Raji (cell line): Measurements from ENCODE around the gene ERG.

Experiments
- POLR2A ChIP-seq: IDR thresholded peaks from 2 replicates; pipeline ENCODE4 v1.6.1; 2011; ENCODE audit warnings: low read depth, low read length, control low read depth; ENCODE audit not compliant: insufficient read depth

The ERG gene

DNA sequence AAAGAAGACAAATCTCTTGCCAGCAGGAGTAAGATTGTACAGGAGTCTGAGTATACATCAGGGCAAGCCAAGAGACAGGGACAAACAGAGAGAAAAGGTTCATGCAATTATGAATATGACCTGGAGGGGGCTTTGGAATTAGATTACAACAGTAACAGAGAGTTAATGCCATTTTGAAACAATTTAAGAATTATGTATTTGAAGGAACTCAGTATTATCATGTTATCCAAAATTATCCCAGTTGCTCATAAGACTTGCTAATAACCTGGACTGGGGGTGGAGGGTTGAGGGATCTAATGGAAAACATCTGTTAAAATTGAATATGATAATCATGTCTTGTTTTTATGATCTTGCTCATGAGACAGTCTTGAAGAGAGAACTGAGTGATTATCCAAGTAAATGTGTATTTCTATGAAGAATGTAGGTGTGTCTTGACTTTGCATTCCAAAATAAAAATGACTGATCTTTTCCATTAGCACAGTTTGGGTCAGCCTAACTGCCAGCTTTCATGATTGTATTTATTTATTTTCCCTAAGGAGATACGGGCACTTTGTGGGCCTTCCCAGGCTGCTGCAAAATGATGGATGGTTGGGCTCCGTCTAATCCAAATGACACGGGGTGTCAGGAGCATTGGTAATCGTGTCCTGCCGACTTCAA, 117.7 kb downstream of the ERG start:
- TF ChIP-seq POLR2A = no peak

DNA sequence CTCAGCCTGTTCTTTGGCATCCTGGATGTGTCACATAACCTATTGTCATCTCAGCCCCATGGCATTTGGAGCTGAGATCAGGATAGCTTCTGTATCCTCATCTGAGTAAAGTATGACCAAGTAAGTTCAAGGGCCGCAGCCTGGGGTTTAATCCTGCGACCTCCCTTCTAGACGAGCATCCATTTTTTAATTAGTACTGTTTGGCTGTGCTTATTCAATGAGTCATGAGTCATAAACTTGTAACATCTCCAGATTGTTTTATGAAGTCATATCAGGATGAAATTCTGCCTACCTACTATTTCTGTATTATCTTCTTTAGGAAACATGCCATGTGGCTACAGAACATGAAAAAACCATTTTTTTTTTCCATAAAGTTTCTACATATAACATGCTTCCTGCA, 119.1 kb downstream of the ERG start:
- no peak for TF ChIP-seq POLR2A

DNA sequence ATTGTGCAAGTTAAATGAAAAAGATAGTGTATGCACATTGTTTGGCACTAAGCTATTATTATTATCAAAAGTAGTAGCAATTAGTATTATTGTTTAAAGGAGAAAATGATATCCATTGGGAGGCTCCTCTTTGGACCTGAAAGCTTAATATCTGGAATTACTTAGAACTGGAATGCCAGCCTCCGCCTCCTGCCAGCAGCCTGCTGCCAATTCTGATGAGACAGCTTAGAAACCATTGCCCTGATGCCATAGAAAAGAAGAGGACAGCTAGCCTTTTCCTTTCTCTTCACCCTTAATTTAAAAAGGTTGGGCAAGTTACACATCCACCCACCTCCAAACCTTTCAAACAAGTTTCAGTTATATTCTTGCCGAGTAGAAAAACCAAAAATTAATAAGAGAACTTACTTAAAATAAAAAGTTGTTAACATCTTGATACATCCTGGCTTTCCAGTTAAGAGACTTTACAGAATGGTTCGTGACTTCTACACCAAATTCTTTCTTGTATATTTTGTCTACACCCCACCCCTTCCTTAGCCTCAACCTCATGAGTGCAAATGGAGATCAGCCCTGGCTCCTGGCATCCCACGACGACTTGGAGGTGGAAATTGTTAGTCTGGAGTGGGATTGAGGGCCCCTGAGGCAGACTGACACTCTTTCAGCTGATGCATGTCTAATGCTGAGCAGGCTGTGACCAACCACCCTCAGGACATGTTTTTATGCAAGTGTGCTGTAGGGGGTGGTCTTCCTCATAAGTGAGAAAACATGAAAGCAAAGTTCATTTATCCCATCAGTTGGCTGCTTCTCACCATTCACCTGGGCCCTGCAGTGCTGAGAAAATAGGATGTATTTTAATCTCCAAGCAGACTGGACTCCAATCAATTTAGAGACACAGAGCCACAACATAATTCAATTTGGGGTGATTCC, 120.8 kb downstream of the ERG start:
- no peak for TF ChIP-seq POLR2A

DNA sequence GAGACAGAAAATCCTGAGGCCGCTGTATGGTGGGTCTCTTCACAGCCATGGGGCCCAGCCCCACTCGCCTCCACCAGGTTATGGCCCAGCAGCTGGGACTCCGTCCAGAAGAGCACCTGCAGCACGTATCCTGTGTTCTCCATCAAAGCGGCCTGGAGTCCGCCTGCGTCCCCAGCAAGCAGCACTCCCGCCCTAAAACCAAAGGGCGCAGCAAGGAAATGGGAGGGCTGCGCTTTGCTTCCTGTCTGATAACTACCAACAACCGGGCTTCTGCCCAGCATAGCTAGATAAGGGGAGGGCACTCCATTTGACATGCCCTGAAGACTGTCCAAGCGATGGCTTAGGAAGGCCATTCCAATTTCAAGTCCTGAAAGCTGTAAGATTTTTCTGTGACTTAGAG, 121.6 kb downstream of the ERG start:
- no peak for TF ChIP-seq POLR2A

DNA sequence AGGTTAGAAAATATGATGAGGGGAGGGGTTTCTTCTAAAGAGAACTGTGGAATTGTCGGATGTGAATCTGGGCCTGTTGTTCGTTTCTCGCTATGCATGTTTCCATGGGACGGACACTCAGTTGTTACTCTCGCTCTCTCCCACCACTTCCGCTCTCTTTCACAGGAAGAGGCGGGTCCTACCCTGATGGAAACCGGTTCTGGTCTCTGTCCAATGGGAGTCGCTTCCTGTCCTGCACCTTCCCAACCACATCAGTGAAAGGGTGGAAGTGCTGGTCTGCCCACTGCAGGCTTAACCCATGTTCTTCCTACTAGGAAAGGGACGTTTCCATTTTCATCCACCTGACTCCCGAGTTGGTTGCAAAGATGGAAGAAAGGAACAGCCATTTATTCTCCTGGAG, 122.0 kb downstream of the ERG start:
- TF ChIP-seq POLR2A = no peak

DNA sequence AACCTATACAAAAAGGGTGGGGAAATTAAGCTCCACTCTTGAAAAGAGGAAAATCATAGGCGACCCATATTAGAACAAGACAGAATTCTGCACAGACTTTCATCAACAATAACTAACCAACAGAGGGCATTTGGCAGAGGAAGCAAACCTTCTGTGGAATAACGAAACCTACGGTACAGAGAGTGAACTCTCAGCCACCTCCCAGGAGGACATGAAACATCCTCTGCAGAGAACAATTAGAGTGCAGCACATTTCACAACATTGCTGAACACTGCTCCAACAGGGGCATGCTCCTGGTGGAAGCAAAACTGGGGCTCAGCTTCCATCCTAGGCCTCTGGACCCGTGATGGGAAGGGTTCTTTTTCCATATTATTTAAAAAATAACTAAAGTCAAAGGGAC, 130.6 kb downstream of the ERG start:
- TF ChIP-seq POLR2A = no peak

DNA sequence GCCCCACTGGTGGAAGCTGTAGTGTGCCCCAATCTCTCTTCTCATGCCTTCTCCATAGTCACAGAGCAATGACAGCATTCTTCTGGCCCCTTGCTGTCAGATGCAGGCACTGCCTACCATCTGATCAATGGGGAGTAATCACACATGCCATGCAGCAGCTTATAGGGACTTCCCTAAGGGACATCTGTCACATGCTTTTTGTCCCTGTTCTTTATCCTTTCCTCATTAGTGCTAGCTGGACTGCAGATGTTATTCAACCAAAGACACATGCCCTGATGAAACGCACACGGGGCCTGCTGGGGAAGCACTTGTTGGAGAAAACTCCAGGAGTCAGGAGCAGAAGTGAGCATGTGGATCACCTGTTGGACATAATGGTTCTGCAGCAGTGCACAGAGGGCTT, 132.8 kb downstream of the ERG start:
- TF ChIP-seq POLR2A = no peak

DNA sequence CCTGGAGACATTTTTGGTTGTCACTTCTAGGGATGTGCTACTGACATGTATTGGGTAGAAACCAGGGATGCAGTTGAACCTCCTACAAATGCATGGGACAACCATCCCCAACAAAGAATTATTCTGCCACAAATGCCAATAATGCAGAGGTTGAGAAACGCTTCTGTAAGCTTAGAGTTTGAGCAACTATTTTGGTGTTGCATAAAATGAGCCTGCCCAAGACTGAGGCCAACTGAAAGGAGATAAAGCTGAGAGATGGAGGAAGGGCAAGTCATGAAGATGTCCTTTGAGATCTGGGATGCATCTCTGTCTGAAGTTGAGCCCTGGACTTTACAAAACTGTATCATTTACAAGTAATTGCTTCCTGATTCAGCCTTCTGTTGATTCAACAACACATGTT, 134.6 kb downstream of the ERG start:
- TF ChIP-seq POLR2A = no peak

DNA sequence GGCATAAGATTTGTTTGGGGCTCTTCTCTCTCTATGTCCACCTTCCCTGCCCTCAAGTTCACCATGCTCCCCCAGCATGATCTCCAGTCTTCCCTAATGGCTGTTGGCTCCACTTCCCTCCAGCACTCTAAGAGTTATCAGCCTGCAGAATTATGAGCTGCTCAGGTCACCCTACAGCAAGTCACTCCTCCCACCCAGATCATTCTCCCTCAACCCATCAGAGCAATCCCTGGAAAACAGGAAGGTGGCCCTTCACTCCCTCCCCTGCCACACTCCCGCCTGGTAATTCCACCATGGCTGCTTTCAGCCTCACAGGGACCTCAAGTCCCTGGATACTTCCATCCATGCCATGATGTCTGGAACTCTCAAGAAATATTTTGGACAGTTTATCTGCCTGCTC, 137.0 kb downstream of the ERG start:
- no peak for TF ChIP-seq POLR2A

DNA sequence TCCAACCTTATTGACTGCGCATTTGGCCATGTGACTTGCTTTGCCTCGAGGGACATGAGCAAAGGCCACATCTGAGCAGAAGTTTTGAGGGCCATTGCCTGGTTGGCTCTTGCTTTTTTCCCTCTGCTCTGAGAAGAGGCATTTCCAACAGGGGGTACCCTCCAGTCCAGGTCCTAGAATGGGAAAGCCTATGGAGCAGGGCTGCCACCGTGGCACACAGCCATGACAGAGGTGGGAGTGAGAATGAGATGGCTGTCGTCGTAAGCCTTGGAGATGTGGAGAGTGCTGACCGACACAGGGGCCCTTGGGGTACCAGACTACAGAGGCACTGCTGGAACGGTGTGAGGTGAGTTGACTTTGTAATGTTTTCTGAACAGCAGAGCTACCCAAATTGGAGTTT, 138.4 kb downstream of the ERG start:
- no peak for TF ChIP-seq POLR2A

DNA sequence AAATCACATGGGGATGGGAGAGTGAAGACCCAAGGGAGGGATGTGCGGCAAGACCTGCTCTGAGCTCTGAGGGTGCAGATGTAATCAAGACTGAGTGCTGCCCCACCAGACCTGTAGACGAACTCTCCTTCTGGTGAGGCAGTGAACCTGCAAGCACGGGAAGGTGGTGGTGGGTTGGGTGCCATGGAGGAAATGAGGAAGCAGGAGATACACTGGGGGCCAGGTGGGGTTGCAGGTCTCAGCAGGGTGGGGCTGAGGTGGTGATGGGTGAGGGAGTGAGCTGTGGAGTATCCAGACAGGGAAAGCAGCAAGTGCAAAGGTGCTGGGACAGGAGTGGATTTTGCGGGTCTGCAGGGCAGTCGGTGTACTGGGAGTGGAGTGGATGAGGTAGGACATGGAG, 139.2 kb downstream of the ERG start:
- TF ChIP-seq POLR2A = no peak

DNA sequence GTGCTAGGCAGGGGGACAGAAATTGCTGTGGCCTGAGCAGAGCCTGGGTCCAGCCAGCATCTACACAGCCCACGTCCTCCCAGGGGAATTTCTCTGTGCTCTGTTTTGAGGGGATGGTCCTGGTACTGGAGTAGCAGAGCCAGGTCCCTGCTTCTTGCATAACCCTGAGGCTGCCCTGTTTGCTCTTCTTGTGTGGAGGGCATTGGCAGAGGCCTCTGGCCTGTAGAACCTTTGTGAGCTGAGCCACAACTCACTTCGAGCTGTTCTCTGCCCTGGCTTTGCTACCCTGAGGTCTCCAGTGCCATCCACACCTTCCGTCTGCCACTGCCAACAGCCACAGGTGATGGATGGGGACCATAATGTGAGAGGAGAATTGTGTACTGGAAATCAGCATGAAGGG, 139.6 kb downstream of the ERG start:
- TF ChIP-seq POLR2A = no peak

DNA sequence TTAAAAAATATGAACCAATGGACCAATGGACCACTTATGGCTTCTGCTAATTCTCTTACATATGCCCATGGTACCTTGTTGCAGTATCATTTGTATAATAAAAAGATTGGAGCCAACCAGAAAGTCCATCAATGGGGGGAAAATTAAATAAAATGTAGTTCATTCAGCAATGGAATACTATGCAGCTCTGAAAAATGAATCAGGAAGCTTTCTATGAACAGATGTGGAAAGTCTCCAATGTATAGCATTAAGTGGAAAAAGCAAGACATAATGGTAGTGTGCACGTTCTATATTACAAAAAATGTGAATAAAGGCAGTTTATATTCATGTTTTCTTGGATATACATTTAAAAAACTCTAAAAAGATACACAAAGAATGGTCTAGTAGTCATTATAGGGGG, 140.2 kb downstream of the ERG start:
- no peak for TF ChIP-seq POLR2A

DNA sequence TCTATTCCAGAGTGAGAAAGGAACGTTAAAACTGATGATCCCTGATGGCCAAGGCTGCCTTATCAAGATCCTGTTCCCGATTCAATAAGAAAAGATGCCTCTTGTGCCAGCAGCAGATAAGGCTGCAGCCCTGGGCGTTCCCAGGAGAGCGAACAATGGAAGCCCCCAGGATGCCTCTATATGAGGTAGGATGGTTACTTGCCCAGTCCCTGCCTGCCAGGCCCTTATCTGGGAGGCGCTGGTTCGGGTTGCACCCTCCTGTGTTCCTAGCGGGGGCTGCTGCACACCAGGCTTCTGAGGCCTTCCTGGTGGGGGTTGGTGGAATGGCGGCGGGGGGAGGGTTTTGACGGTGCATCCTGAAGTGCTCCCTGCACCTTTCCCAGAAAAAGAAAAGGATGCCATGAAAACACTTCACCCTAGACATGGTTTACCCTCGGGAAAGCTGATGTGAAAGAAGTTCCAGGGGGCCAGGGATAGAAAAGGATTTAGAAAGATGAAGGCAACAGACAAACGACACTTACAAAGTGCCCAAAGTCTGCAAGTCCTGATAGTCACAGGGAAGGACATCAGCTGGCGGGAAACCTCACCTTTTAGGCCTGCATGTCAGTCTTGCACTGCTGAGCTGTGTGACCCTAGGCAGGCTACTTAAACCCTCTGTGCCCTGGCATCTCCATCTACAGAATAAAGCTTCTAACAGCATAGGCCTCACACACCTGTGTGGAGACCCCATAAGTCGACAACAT, 141.2 kb downstream of the ERG start:
- no peak for TF ChIP-seq POLR2A

DNA sequence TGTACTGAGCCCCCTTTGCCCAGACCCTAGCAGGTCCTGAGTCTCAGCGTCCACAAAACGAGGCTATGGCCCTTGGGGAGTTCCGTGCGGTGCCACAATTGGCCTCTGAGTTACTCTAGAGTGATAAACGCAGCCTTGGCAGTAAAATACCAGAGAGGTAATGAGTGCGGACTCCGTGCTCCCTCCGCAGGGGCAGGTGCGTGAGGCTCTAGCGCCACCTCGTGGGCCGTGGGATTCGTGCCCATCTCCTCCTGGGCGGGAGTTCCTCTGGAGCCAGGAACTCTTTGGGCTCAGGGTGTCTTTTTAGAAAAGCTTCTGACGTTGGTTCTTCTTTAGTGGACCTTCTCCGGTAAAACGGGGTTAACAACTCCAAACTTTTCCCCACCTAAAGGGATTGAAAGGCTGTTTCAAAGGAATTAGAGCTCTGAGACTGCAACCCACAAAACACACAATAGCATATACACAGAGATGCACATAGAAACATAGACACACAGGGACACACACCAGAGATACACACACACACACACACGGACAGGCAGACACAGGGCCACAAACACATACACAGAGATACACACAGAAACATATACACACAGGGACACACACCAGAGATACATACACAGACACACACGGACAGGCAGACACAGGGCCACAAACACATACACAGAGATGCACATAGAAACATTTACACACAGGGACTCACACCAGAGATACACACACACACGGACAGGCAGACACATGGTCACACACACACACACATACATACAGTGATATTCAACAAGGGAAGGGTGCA, 142.1 kb downstream of the ERG start:
- no peak for TF ChIP-seq POLR2A
